HG02970 (cell line): ENCODE results near the gene TSPAN18.

Source experiments
- ATAC-seq: cut with Tn5 transposase; IDR thresholded peaks from one replicate; pipeline ENCODE4 v1.9.1; 2021; ENCODE audit warnings: mild to moderate bottlenecking, moderate library complexity, moderate number of reproducible peaks; ENCODE audit not compliant: unreplicated experiment, low FRiP score

The TSPAN18 gene

GRCh38 chr11:44791316-44791925, 64.7 kb downstream of the TSPAN18 start:
- ATAC-seq, result no peak

- ATAC-seq, result no peak
These were observed 65.4 kb downstream of the TSPAN18 start for GRCh38 chr11:44792171-44792570.

DNA sequence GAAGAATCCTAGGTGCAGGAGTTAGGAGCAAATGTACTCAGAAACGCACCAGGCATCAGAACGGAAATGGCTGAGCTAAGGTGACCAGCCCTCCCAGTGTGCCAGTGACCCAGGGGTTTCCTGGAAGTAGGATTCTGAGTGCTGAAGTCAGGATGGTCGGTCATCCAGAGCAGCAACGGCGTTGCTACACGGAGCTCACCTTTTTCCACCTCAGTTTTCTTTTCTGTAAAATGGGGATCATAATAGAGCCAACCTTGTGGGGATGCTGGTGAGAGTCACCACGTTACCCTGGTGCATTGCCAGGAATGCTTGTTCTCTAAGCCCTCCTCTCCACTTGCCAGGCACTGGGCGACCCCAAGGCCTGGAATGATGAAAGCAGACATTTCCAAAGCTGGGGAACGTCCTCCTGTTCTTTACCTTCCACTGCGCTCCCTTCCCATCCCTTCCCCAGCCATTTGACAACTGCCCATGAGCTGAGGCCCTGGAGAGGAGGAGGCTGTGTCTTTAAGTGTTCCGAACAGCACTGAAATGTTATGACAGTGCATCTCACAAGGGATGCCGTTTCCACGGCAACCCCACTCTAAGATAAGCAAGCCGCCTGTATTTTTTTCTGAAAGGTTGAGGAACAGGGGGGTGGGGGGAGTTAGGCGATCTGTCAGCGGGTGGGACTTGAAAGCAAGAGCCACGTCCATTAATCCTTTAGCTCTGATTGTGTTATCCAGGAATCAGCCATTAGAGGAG, 66.8 kb downstream of the TSPAN18 start:
- no peak for ATAC-seq

- no peak for ATAC-seq
These were observed 69.2 kb downstream of the TSPAN18 start for GRCh38 chr11:44795803-44796535.

DNA sequence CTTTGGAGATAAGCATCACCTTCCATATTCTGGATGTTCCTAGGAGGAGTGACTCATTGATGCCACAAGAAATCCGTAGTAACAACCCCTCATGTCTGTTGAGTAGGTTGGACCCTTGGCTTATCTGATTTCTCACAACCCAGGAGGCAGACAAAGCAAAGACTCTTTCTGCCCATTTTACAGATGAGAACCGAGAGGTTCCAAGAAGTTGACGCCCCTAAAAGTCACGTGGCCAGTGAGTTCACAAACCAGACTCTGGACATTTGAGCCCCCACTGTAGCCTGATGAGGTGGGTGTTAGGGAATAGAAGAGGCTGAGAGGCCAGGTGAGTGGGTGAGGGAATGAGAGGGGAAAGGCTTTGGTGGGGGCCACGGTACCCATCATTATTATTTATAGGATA, 70.3 kb downstream of the TSPAN18 start:
- ATAC-seq, result no peak

- ATAC-seq, result no peak
These were observed 71.3 kb downstream of the TSPAN18 start for GRCh38 chr11:44797886-44798606.

DNA sequence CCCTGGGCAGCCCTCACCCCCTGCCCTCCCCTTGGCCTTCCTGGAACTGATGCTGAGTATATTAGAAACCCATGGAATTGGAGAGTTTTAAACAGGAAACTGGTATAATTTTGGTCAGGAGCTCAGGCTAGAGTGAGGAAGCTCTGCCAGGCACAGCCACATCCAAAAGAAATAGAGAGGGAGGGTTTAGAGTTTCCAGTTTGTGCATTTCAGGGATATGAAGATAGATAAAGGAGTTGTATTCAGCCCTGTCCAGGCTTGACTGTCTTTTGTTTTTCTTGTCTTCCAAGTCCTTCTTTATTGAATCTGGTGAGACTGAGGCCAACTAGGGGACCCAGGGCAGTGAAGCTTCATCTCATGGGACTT, 71.8 kb downstream of the TSPAN18 start:
- no peak for ATAC-seq

- ATAC-seq, result no peak
These were observed 72.2 kb downstream of the TSPAN18 start for GRCh38 chr11:44799012-44799411.

DNA sequence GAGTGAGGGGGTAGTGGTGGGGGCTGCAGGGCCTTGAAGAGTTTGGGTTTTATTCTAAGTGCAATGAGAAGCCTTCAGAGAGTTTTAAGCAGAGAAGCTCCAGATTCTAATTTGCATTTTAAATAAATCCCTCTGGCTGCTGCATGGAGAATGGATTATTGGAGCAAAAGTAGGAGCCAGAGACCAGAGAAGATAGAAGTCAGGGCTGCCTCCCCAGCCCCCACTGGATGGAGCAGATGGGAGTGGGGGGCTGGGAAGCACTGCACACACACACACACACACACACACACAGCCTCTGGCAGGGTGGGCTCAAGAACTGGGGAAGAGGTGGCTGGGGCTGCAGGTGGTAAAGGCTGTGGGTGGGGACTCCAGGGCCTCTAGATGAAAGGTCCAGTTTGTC, 75.6 kb downstream of the TSPAN18 start:
- no peak for ATAC-seq

- ATAC-seq, result no peak
These were observed 76.2 kb downstream of the TSPAN18 start for GRCh38 chr11:44803009-44803408.

DNA sequence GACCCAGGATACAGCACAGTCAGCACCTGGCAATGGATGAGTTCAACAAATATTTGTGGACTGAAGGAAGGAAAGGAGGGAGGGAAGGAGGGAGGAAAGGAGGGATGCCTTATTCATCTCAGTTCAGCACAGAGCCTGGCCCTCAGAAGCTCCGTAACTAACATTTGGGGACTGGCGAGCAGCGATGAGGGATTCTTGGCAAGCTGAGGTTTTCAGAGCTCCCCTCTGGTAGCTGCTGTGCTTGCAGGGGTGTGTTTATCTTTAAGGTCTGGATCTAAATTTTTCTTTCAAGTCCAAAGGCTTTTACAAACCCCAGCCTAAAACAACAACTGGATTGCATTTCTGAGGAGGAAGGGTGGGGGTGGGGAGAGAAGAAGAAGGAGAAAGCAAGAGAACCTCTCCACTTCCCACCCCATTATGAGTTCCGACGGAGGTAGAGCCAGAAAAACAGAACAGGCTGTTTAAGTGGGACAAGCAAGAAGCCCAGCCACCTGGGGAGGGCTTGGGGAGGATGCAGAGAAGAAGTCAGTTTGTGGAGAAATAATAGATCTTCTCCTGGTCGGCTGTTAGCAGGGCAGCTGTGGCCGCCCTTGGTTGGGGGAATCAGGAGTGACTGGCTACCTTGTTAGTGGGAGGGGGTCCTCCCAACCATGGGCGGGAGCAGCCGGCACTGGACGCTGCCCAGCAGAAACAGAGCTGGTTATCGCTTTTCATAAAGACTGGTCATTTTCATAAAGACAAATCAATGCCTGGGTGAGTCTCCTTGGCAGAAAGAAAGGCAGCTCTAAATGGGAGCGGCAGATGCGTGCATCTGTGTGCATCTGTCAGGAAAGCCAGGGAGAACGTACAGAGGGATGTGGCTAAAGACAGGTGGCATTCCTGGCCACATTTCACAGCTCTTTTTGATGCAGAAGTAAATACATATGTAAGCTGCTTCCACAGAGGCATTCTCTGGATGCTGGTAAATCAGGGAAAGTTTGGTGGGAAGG, 78.0 kb downstream of the TSPAN18 start:
- no peak for ATAC-seq

DNA sequence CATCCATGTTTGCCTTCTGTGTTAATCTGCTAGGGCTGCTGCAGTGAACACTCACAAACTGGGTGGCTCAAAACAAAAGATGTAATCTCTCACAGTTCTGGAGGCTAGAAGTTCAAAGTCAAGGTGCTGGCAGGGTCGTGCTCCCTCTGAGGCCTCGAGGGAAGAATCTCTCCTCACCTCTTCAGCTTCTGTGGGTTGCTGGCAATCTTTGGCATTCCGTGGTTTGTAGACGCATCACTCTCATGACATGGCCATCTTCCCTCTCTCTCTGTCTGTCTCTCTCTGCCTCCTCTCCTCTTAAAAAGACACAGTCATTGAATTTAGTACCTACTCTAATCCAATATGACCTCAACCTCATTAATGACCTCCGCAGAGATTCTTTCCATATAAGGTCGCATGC, 78.8 kb downstream of the TSPAN18 start:
- no peak for ATAC-seq

DNA sequence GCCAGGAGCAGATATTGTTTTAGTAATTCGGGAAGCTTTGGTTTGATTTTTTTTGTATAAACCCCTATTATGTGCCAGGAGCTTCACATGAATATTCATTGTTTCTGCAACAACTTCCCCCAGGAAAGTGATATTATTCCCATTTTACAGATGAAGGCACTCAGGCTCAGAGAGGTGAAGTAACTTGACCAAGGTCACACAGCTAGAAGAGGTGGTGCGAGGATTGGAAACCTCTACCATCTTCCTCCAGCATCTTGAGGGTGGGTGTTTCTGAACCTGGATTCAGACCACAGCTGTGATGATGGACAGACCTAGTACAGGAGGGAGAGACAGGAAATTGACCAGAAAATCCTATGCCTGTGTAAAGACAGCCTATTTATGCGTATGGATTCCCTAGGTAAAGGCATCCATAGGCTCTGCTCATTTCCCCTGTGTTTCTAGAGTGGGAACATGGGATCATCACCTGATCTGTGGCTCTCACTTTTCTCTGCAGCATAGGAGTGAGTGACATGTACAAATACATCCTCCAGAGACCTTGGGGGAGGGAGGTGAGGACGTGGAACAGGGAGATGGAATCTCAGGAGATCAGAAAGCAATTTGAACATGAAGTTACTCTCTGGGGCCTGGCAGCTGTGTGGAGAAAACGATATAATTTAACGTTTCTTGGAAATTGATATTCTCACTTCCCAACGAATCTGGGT, 81.4 kb downstream of the TSPAN18 start:
- ATAC-seq, result no peak

- ATAC-seq, result no peak
These were observed 82.5 kb downstream of the TSPAN18 start for GRCh38 chr11:44809283-44809682.

GRCh38 chr11:44811841-44812448, 85.2 kb downstream of the TSPAN18 start:
- ATAC-seq, result no peak

DNA sequence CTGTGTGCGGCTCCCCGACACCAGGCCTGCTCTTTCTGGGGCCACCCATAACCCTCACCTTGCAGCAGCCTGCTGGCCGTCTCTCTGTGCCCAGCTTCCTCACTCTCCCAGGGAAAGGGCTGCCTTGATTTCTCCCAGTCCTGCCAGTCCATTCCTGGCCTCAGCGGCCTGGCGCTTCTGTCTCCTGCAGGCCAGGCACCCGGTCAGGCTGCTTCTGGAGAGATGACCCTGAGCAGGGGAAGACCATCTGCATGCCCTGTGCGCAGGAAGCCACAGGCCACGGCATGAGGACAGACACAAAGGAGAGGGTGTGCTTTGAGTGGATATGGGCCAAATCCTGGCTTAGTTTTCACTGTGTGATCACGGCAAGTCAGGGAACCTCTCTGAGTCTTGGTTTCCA, 86.2 kb downstream of the TSPAN18 start:
- ATAC-seq, result no peak

- ATAC-seq, result no peak
These were observed 86.6 kb downstream of the TSPAN18 start for GRCh38 chr11:44813401-44813800.

GRCh38 chr11:44814881-44815592, 88.3 kb downstream of the TSPAN18 start:
- ATAC-seq, result no peak
